Measurements from ENCODE around the gene GALNT17.

The GALNT17 gene

DNA sequence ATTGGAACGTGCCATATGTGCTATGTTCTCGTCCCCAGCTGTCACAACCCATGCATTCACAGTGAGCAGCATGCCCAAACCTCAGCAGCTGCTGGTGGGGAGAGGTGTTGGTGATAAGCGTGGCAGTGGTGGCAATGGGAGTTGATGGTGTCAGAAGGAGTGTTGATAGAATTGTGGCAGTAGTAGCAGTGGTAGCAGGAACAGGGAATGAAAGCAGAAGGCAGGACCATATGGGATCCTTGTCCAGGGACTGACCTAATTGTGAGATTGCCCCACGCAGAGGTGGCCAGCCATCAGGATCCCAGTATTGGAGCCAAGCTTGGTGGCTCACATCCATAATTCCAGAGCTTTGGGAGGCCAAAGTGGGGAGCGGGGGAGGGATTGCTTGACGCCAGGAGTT lies 276.3 kb downstream of the GALNT17 start:
- DNase-seq, result no peak

DNA sequence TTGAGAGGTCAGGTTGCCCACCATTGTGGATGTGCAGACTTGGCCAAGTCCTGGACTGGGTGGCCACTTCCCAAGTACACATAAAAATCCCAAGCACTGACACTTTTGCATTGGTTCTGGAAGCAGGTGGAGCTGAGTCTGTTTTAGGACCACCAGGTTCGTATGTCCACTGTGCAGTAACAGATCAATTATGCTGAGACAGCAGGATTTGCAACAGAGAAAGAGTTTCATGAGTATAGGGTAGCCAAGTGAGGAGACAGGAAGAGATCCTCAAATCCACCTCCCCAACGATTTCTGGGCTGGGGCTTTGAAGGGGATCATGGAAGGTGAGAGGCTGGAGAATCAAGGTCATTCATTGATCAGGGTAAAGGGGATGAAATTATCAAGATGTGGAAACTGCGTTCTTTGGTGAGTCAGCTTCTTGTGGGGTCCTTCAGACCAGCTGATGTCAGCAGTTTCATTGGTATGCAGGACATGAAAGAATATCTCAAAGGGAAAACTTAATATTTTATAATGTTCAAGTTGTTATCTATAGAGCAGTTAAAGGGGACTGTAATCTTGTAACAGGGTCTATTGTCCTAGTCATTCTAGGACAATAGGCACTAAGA lies 277.7 kb downstream of the GALNT17 start:
- no peak for DNase-seq

DNA sequence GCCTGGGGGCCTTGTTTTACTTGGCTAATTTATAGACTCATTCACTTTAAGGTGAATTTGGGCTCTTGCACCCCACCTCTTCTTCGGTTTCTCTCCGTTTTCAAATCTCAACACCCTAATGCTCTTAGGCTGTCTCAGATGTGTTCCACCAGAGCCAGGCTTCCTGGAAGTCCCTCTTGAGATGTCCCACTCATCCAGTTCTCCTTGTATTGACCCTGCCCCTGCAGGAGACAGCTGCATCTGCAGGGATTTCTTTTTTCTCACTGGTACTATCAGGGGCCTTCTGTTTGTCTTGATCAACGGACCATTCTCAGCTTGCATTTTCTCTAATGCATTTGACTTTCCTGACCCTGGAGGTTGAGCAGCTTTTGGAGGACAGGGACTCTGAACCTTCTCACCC lies 279.5 kb downstream of the GALNT17 start:
- DNase-seq, result no peak

DNA sequence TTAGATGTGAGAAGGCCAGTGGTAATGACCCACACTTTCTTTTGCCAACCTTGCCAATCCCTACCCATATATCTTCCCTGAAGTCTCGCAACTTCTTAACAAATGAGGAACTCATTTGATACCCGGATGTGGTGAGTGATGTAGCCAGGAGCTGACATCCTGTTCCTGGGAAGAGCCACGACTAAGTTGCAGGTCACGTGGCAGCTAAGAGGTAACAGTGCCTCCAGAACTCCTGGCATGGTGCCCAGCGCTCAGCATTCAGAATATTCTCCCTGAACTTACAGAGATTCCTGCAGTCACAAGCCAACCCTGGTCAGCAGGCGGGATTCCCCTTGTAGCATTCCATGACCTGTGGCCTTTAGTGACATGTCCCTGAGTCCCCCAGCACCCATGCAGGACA lies 282.5 kb downstream of the GALNT17 start:
- DNase-seq, result no peak

DNA sequence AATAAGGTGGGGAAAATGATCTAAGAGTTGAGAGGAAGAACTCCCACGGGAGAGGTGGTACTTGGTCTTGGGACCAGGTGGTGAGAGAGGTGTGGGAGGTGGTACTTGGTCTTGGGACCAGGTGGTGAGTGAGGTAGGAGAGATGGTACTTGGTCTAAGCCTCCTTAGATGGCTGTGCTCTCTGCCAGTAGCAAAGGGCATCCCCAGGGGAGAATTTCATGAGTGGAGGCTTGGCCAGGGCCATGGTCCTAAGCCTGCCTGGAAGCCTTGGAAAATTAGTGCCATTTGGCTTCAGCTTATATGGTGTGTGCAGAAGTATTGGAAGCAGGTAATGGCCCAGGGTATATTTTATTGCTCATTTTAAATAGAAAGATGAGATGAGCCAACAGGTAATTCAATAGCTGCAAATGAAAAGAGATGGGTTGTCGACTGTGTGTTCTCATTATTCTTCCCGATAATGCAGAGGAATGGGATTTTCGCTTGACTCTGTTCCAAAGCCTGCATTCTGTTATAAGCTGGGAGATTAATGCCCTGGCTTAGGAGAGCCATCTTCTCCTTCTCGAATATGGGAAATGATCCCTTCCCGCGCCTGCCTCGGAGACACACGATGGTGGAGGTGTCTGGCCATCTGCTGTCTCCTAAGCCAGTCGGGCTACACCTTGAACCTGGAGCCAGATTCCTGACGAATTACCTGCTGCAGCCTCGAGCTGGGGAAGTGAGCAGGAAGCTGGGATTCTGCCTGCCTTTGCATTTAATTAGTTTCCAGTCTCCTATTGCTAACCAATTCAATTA lies 287.8 kb downstream of the GALNT17 start:
- DNase-seq, result no peak

DNA sequence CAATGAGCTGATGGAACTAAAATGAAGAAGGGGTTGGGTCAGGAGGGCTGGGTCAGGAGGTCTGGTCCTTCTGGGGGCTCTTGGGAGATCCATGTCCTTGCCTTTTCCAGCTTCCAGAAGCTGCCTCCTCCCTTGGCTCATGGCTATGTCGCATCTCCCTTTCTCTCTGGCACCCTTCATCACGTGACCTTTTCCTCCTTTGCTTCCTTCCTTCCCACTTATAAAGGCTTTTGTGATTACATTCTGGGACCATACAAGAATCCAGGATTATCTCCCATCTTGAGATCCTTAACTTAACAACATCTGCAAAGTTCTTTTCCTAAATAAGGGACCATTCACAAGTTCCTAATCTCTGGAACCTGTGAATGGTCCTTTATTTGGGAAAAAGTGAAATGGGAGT lies 290.2 kb downstream of the GALNT17 start:
- no peak for DNase-seq

DNA sequence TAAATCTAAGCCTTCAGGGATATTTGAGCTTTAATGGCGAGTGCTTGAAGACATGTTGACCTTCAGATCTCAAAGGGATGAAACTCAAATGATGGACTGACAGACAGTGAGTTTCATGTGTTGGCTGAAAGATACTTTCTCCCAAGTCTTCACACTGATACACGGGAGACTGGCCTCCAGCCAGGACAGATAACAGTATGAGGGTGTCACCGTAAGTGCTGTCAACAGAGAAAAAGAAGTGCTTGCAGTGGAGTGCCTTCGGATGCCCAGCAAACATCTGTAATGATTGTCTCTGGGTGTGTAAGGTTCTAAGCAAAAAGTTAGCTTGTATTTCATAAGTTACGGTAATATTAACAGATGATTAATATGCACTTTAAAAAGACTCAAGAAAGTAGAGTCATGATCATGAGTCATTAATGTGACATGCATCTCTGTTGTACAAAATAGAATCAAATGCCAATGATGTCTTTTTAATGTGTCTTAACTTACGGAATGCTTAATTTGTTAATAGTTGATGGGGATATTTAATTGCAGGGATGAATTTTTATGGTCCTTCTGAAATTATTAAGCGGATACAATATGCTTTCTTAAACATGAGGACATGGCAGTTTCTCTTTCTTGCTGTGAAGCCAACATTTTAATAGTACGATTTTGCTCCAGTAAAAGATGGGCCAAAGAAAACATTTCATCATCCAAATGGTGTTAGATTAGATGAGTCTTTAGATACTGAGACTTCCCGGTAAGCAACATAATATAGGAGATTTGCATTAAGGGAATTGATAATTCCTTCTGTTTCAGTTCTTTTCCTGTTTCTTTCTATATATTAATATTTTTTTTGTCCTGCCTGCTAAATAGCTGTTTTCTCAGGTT lies 292.5 kb downstream of the GALNT17 start:
- DNase-seq, result no peak

DNA sequence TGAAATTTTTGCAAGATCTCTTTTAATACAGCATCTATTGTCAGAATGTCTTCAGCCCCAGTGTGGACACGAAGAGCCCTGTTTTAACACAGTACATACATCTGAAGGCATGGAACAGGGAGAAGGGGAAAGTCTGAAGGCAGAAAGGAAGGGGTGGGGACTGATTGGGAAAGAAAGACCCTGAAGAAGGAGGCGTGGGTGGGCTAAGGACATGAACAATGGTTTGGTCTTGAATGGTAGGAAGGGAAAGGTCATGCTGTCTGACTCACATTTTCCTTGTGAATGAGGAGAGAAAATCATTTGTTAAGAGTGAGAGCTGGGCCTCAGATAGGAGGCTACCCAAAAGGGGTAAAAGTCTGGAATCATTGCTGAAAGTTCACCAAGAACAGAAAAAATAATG lies 297.1 kb downstream of the GALNT17 start:
- no peak for DNase-seq

DNA sequence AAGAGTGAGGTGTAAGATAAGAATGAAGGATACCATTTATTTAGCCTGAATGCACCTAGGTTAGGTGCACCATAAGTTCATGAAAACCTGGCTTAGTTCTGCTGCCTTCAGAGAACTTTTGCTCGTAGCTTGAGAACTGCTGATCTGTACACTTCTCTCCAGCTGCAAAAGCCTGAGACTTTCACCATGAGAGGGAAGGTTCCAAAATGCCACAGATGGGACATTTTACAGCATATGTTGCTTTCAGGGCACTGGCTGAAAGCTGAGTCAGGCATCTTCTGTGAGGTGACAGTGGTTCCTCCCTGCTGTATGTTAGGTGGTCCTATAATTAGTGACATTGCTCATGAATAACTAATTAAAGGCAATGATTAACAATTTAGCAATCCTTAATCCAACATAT lies 298.3 kb downstream of the GALNT17 start:
- DNase-seq, result no peak

DNA sequence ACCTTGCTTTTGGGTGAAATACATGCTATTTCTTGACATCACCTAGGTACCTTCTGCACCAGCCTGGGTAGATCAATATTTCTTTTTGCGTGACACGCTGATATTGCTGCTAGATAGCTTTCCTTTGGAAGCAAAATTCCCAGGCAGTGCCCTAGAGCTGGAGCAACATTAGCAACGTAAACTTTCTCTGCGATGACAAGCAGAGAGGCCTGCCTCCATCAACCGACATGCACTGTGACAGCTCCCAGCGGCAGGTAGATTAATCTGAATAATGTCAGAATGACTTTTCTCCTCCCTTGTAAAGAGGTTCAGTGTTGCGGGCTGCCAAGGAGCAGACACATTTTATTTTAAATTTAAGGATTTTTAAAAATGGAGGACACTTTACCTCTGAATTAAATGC lies 307.4 kb downstream of the GALNT17 start:
- DNase-seq, result no peak

DNA sequence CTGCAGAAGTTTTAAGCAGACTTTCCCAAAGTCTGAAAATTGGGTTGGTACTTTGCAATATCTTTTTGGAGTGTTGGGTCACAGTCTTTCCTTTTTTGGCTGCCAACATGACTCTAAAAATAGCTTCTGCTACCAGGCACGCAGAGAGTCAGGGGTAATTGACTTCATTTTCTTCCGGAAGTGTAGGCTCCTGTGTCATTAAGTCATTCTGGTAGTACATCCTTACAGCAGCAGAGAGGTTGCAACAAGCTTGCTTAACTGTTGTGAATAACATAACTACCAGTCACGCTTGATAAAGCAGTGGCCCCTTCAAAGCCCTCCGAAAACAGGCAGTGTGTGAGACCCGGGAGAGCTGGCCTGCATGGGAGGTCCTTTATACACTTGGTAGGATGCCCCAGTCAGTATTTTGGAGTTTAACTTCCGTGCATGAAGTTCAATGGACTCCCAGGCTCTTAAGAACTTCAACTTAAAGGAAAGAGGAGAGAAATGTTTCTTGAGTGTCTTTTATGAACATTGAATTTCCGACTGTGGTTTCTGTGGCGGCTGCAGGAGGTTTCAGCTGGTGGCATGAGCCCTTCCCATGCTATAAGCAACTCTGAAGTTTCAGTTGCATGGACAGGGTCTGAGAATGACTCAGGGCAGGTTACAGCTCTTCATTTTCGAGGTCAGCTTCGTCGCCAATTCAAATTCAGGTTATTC lies 310.7 kb downstream of the GALNT17 start:
- DNase-seq, result no peak

DNA sequence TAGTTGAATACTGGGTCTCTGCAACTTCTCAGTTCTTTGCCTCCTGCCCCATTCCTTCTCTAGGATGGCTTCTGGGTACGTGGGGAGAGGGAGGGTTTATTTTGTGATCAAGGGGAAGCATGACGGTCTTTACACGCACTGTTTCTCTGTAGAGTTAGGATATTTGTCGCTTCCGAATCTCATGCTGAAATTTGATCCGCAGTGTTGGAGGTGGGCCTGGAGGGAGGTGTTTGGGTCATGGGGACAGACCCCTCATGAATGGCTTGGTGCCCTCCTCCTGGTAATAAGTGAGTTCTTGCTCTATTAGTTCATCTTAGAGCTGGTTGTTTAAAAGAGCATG lies 311.2 kb downstream of the GALNT17 start:
- DNase-seq, result no peak

DNA sequence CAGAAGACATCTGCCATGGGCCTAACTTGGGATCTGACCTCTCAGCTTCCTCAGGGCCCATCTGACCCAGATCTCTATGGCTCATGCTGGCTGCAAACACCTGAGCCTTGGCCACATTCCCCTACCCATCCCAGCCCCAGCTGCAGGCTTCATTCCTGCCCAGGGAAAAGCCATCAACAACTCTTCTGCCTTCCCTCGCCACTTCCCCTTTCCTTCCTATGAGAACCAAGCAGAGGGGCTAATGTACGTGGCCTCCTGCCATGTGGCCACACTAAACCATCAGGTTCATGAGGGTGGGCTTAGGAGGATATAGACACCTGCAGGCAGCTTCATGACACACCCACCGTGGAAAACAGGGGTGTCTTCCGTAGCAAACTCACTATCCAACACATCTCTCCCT lies 312.2 kb downstream of the GALNT17 start:
- DNase-seq, result no peak

DNA sequence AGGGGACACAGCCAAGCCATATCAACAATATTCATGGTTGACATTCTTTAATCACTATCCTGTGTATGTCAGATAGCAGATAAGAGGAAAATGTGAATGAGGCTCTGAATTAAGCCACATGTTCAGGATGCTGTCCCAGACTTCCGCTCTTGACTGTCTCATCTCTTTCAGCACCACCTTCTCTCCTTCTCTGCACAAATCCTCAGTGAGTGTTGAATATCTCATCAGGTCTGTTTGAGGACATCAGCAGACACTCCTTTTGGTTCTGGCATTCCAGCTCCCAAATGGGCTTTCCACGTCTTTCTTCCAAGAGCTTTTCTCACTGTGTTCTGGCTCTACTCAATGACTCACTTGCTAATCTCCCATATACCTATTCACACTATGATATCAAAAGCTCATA lies 321.7 kb downstream of the GALNT17 start:
- DNase-seq, result no peak

DNA sequence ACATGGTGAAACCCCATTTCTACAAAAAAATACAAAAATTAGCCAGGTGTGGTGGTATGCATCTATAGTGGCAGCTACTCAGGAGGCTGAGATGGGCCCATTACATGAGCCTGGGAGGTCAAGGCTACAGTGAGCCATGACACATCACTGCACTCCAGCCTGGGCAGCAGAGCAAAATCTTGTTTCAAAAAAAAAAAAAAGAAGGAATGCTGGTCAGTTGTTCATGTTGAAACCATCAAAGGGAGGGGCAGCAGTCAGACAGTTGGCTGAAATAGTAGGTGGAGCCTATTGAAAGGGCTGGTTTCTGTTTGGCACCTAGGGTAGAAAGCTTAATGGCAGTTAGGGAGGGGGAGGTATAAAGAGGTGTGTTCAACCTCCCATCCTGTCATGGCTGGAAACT lies 323.0 kb downstream of the GALNT17 start:
- no peak for DNase-seq

DNA sequence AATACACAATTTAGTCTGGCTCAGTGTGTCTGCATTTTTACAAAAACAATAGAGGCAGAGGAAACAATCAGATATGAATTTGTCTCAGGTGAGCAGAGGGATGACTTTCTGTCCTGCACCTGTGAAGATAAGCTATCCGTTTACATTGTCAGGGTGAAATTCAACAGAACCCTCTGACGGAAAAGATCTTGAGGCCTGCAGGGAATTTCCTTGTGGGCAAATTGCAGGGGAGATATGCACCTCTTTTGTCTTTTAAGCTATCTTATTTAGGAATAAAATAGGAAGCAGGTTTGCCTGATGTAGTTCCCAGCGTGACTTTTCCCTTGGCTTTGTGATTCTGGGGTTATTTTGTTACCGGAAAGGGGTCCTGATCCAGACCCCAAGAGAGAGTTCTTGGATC lies 325.1 kb downstream of the GALNT17 start:
- no peak for DNase-seq

DNA sequence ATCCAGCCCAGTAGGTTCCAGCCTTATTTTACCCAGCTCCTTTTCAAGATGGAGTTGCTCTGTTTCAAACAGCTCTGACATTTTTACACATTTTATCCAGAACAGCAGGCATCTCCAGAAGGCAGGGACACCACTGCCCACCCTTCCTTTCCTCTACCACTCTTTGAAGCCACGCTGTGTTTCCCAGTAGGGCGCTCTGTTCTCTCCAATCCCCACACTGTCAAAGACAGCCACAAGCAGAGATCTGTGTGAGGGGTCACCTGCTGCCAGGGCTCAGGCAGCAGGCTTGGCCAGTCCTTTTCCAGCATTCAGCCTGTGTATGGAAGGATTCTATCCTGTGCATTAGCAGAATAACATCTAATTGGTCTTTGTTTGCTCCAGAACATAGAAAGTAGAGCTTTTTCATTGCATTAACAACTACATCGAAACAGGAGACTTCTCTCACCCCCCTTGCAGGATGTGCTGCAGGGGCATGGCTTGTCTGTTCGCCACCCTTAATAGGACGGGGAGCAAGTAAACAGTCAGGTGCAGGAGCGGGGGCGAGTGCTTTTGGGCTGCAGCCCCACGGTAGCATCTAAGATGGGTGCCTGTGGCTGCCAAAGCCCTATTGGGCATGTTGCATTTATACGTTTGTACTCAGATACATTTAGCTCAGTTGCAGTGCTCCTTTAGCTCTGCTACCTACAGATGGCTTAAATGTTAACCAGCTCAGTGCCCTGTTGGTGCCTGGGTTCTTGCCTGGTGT lies 326.1 kb downstream of the GALNT17 start:
- no peak for DNase-seq

DNA sequence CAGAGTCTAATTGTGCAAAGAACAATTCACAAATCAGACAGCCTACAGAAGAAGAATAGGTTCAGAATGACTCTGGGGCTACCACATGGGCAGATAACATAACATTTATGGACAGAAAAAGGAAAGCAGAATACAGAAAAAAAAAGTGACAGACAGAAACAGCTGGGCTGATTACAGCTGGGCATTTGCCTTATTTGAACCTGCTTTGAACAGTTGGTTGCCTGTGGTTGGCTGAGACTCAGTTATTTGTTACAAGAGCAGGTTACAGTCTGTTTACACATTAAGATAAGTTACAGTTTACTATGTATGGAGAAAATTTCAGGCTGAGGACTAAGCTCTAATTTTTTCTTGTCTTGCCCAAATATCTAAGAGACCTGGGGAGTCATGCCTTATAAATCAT lies 327.2 kb downstream of the GALNT17 start:
- DNase-seq, result no peak

DNA sequence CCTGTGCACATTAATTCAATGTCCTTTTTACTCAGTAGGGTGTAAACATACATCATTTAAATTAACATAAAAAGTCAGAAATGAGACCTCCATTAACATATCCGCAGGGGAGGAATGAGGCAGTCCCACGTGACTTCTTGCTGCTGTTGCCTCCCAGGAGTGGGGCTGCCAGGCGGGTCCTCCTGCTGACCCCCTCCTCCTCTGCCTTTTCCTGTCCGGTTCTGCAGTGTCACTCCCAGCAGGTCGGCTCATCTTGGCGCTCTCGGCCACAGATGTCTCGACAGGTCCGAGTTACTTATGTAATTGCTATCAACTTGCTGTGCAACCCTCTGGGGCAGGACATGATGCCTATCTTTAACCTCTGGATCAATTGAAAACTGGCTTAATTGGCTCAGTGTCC lies 329.6 kb downstream of the GALNT17 start:
- DNase-seq, result no peak

DNA sequence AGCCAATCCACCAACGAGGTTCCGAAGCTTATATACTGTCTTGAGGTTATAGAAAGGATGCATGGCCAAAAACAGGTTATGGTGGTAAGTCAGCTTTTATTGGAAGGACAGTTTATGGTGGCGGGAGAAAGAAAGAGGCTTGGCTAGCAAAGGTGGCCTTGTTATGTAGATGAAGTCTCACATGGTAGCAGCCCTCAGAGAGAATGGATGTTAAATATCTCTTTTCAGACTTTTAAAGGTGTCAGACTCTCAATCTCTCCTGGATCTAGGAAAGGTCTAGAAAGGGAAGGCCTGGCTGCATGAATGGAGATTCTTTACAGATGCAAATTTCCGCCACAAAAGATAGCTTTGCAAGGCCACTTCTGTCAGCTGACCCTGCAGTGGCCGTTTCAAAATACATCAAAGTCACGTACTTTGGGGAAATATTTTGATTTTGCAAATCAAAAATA lies 333.8 kb downstream of the GALNT17 start:
- DNase-seq, result no peak

DNA sequence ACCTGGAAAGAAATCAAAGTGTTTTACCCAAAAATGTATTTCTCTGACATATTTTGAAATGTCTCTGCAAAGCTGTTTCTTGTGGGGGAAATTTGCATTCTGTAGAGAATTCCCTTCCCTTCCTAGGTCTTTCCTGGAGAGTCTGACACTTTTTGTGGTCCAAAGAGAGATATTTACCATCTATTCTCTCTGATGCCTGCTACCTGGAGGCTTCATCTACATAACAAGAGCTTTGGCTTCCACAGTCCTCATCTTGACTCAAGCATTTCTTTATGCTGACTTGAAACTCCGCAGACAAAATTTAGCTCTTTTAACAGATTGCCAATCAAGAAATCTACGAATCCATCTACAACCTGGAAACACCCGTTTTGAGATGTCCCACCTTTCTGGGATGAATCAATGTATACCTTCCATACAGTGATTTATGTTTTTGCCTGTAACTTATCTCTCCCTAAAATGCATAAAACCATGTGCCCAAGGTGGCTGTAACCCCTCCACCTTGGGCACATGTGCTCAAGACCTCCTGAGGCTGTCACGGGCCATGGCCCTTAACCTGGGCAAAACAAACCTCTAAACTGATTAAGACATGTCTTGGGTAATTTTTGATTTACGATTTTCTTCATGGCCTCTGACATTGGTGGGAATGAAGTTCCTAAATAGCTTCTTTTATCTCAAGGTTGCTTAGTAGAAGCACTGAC lies 334.7 kb downstream of the GALNT17 start:
- no peak for DNase-seq

DNA sequence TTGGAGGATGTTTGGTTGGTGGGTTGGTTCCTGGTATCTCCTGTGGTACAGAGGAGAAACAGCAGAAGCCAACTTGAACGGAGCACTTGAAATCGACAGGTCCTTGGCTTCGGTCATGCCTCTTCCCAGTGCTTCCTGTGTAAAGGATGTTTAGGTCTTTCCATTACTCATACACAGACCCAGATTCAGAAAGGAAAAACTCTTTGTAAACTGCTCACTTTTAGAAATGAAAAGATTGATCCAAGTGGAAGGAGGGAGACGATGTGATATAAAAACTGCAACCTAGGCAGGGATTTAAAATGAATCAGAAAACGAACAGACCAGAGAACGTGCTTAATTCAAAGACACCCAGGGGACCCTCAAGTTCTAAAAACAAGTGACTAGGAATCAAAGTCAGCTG lies 338.4 kb downstream of the GALNT17 start:
- no peak for DNase-seq

All from NCI-H1436 (cell line).